T-helper 2 cell treated with Interferon-gamma antibody and Interleukin-4, amounts not matched to agents 100 ng/mL and 5 ng/mL, for 36 hours (primary cell): ENCODE results near the gene KLF11. TPM values are rescaled to one million over a fixed set of nuclear protein-coding genes. Genes with fewer than 3 reads are reported as not detected.

ENCODE experiments used
- intact Hi-C: fragments of 100-400 bp; cut with micrococcal nuclease; formaldehyde crosslinking; loops from one replicate; pipeline ENCODE4 v1.15.1; 2023
- total RNA-seq: library from RNA; stranded (reverse); gene quantifications from 2 replicates; pipeline ENCODE4 v1.2.3, GENCODE V29; 2022

The KLF11 gene
- total RNA-seq: 9.6 and 10.6 TPM in 2 replicates

GRCh38 chr2:10043256-10043905 lies at the start of gene KLF11:
TSS of gene KLF11 (plus strand) at chr2:10043550. CDS start at chr2:10043717, 167 bp downstream.
- intact Hi-C loops: loop anchor here (1.0 to 2.0 kb wide), 4 partner anchors 92 to 569 kb away; partner anchors contain the start of genes GRHL1, IAH1 and TAF1B

DNA sequence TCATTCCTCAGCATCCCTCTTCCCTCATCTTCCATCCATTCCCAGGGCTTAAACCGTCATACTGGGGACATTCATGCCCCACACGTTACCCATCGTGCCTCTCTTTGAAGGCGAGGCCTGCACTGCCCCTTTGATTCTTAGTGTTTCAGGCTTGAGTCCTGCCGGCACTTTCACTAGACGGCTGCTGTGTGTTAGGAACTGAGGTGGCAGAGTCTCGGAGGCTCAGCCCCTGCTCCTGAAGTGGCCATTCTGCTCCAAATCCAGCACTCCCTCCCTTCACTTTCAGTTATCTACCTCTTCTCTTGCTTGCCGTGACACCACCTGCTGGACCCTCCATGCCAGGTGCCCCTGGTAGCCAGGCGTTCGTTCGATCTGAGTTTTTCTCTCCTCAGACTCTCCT lies 48.9 kb upstream of the KLF11 start:
- intact Hi-C loops: no loop called here

DNA sequence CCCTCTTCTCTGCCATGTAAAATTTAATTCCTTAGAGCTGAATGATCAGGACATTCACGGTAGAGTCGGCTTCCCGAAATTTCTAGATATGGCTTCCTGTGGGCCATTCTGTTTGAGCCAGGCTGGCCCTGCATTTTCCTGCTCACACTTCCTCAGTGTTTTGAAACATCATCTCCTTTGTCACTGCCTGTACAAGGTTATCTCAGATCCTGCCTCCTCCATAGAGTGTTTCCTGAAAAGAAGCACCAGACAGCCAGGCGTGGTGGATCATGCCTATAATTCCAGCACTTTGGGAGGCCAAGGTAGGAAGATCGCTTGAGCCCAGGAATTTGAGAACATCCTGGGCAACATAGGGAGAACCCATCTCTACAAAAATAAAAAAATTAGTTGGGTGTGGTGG lies 48.3 kb upstream of the KLF11 start:
- intact Hi-C loops: no loop called here

DNA sequence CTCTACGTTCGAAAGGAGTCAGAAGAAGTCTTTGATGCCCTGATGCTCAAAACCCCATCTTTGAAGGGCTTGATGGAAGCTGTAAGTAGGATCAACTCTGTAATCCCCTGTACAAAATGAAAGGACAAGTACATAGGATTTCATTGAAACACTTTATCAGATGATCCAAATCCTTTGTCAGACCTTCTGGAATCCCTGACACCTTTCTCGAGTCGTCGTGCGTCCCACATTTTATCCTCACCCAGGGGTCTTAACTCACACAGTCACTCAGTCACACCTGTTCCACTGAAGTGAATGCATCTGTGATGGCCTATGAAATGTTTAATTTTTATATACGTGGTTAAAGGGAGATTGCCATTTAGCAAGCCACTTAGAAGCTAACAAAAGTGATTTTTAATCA lies 47.0 kb upstream of the KLF11 start:
- intact Hi-C loops: no loop called here

- intact Hi-C loops: no loop called here
Measured at GRCh38 chr2:9997936-9998335, 45.4 kb upstream of the KLF11 start.

GRCh38 chr2:9998916-9999654 lies 44.3 kb upstream of the KLF11 start:
- intact Hi-C loops: no loop called here

GRCh38 chr2:9999693-10000092 lies 43.7 kb upstream of the KLF11 start:
- intact Hi-C loops: no loop called here

DNA sequence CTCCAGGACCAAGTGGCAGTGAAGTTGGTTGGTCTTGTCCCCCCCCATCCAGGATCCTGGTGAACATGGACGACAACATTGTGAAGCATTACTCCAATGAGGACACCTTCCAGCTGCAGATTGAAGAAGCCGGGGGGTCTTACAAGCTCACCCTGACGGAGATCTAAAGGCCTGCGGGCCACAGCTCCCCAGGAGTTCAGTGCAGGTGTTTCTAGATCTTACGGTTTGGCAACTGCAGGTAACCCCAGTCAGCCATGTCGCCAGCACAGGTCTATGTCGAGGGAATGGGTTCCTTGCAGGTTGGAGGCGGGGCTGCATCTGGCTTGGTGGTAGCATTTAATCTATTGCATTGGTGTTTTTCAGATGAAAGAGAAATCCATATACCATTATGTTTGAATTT lies 42.8 kb upstream of the KLF11 start:
- intact Hi-C loops: no loop called here

DNA sequence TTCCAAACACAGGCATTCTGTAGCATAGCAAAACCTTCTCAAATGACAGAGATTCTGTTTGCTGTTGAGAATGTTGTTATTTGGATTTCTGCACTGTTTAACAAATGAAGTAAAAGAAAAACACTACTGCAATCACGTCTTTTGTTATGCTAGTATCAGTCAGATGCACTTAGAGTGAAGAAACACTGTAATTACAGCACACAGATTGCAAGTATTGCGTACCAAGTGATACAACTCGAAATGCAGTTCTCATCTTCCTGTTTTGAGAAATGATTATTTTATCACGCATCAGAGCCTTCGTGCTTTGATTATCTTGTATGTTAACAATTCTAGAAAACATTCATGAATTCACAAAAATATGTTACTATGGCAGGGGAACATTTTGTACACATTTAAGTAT lies 41.8 kb upstream of the KLF11 start:
- intact Hi-C loops: no loop called here

DNA sequence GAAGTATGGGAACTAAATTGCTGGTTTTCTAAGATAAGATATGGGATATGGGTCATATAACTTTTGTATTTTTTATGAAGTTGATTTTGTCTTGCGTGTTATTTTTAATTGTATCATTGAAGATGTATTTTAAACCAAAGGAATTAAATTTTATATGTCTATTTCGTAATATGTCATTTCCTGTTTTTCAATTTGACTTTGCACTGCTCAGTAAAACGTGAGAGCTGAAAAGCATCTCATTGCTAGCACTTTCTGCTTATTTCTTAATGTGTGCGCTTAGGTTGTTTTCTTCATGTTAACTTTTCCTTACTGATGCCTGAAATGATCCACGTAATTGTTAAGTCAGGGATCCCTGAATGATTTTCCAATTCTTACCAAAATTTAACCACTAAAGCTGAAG lies 41.2 kb upstream of the KLF11 start:
- intact Hi-C loops: no loop called here

DNA sequence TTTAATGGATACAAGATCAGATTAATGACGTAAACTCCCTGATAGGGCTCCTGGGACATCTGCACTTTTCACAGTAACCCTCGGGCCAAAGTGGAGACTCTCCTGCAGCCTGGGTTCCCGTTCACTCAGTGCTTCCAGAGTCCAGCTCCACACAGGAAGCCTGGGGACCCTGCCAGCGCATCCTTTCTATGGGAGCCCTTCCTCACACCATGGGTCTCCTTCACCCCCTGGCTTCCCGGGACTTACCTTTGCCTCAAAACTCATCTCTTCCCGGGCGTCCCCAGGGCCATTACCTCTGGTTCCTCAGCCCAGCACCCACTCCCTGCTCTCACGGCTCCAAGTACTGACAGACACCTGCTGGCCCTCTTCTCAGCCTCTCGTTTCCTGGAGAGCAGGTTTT lies 40.7 kb upstream of the KLF11 start:
- intact Hi-C loops: no loop called here

DNA sequence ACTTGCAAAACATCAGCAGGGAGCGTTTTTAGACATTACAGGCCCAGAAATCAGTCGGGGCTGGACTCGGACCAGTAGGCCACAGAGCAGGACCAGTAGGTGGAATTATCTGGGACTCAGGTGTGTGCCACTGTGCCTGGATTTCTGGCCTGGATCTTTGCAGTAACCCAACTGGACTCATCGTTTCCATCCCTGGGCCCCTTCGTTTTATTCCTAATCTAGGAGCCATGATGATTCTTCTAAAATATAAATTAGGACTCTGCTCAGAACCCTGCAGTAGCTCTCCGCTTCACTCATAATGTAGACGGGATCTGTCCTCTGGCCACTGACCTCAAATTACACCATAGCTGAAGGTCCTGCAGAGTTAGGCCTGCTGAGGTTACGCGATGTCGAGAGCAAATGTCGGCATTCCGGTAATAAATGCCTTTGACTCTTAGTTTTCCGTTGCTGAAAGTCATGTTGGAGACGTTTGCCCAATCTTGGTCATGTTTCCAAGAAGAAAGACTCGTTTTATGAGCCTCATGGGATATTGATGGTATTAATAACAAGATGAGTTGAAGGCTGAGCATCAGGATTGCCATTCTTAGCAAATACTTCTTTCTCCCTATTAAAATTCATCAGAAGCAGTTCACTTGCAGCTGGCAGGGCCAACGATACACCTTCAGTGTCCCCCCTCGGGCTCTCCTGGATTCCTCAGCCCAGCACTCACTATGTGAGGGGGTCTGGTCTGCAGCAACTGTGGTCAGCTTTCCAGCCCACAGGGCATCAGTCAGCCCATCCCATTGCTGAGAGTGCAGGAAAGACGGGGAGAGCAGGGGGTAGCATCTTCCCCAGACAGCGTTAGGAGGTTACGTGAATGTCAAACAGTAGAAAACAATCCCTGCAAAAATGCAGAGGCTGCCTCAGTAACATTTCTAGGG lies 39.9 kb upstream of the KLF11 start:
- intact Hi-C loops: no loop called here

DNA sequence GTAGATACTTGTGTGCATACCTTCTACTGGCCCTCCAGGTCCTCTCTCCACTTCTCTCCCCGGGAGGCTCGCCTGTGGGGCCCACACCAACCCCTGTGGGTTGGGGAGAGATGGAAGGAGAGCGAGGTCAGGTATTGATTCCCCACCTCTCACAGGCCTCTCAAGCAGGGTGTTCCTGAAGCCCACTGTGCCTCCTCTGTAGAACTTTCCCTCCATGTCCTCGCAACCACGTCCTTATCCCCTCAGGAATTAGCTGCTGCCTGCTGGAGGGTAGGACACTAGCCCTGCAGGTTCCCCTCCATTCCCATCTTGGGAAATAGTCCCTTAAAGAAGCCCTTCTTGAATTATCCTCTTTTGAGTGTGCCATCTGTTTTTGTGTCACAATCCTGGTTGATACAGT lies 38.9 kb upstream of the KLF11 start:
- intact Hi-C loops: no loop called here

DNA sequence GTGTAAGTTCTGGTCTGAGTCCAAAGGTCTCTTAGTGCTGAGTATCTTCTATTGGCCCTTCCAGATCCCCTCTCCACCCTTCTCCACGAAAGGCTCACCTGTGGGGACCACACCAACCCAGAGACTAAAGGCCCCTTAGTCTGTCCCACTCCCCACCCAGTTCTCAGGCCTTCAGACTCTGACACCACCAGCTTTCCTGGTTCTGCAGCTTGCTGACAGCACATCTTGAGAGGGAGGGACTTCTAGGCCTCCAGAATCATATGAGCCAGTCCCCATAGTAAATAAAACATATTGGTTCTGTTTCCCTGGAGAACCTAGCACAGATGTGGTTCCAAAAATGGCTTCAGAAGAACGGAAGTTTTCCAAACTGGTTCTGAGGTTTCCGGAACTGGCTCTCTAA lies 38.5 kb upstream of the KLF11 start:
- intact Hi-C loops: no loop called here

GRCh38 chr2:10005461-10006235 lies 37.7 kb upstream of the KLF11 start:
- intact Hi-C loops: no loop called here

DNA sequence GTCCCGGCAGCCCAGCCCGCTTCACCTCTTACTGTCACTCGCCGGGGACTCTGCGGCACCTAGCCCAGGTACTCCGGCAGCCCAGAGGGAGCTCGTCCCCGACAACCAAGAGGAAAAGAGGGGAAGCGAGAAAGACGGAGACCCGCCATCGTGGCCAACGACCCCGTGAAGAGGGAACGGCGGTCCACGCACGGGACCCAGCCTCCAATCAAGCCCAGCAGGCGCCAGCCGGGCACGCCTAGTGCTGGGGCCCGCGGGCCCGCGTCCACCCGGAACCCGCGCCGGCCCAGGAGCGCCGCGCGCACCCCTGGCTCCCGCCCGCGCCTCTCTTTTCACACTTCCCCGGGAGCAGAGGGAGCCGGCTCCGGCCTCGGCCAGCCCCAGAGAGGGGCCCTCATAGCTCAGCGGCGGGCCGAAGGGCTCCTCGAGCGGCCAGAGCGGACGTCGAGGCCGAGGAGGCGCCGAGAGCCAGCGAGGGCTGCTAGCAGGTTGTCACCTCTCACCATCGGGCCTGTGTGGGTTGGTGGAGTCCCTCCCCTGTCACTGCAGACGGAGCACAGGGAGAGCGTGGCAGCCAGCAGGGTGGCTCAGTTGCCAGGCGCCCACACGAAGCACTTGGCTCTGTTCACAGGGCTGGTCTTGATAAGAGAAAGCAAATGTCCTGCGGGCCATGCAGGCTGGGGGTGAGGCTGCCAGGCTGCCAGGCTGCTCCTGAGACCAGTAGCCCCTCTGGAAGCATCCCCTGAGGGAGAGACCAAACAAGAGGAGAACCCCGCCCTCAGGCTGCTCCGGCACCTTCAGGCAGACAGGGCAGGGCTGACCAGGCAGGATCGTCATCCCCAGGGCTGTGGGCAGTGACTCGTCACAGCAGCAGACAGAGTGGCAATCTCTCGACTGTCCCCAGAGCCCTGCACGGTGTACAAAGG lies 36.9 kb upstream of the KLF11 start:
- intact Hi-C loops: no loop called here

DNA sequence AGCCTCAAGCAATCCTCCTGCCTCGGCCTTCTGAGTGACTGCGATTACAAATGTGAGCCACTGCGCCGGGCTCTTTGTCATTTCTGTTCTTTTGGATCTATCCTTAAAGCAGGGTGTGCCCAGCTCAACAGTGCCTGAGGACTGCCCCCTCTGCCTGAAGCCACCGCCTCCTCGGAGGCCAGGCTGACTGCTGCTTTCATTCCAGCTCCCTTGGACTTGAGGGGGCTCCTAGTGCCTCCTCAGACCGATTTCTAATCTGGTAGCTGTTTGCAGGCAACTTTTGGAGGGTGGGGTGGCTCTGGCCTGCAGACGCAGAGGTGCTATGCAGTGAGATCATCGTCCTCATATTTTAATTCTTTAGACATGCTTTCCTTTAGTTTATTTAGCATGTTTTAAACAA lies 35.9 kb upstream of the KLF11 start:
- intact Hi-C loops: no loop called here

DNA sequence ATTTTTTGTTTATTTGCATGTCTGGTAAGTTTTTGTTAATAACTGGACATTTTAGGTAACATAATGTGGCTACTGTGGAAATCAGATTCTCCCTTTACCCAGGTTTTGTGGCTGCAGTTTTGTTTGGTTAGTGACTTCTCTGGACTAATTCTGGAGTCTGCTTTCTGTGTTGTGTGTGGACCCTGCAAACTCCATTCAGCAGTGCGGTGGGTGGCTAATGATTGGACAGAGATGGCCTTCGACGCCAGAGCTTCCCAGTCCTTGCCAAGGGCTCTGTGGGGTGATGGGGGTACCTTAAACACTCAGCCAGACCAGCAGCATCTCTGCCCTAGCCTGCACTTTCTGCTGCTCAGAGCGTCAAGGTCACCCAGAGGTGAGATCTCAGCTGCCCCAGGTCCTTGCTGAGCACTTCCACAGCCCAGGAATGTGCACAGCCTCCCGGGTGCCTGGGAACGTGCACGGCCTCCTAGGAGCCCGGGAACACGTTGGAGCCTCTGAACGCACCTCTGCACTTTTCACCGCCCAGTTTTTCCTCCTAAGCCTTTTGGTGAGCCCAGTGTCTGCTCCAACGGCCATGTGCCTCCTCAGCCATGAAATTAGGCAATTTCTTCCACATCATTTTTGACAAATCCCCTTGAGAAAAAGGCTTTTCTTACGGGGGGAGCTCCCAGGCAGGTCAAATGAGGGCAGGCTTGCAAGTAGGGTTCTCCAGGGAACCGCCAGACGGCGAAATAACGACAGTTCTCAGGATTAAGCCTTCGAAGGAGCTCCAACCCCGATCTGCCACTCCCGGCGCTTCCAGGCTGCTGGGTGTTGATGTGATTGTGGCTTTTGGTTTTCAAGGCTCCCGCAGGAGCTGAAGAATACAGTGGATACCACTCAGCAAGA lies 35.2 kb upstream of the KLF11 start:
- intact Hi-C loops: no loop called here

DNA sequence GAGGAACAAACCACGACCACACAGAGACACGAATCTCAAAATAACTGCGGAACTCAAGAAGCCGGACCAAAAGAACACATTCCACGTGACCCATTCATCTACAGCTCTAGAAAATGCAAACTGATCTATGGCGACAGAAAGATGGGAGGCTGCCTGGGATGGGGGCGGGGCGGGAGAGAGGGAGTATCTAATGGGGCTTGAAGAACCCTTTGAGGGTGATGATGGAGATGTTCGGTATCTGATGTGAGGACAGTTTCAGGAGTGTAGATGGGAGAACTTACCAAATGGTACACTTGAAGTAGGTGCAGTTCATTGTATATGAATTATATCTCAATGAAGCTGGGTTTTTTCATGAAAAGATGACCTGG lies 34.6 kb upstream of the KLF11 start:
- intact Hi-C loops: no loop called here
